OCI-LY3 (cell line): ENCODE data around the gene ABHD17B.

ENCODE experiments used
- EZH2phosphoT487 ChIP-seq: fragments of 200-600 bp; shearing (Covaris generic); IDR thresholded peaks from 2 replicates; pipeline ENCODE4 v1.6.1; 2018; ENCODE audit warnings: antibody characterized with exemption, mixed run types, low read depth
- TF ChIP-seq, protein P1 (sequence below): fragments of 200-600, 300-600 bp; sonication (generic); IDR thresholded peaks from 2 replicates; pipeline ENCODE4 v1.5.1; 2014; ENCODE audit warnings: antibody characterized with exemption, low read length, low read depth

DNA sequence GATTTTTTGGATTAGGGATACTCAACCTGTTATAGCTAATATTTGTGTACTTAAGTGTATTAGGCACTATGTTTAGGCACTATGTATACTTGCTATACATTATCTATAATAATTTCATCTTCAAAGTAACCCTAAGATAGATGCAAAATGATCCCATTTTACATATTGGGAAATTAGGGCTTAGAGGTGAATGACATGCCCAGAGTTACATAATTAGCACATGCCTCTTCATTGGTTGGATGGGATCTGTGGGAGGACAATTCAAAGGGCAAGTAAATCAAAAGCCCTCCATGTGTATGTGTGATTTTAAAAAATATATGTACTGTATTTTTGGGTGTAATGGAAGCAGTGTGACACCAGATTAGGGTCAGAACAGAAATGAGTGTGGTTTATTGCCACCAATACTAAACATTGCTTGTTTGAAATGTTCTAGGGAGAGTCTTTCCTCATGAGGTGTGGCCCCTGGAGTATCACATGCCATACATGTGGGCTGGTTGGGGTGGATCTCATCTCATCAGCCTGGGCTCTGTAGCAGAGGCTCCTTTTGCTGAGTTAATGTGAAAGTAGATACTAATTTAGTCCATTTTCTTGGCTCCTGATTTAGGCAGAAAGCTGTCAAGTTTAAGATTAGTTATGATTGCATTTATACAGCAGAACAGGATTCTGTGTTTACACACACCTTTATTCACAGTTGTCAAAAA, 6.0 kb upstream of the ABHD17B start:
- TF ChIP-seq, protein P1, sequence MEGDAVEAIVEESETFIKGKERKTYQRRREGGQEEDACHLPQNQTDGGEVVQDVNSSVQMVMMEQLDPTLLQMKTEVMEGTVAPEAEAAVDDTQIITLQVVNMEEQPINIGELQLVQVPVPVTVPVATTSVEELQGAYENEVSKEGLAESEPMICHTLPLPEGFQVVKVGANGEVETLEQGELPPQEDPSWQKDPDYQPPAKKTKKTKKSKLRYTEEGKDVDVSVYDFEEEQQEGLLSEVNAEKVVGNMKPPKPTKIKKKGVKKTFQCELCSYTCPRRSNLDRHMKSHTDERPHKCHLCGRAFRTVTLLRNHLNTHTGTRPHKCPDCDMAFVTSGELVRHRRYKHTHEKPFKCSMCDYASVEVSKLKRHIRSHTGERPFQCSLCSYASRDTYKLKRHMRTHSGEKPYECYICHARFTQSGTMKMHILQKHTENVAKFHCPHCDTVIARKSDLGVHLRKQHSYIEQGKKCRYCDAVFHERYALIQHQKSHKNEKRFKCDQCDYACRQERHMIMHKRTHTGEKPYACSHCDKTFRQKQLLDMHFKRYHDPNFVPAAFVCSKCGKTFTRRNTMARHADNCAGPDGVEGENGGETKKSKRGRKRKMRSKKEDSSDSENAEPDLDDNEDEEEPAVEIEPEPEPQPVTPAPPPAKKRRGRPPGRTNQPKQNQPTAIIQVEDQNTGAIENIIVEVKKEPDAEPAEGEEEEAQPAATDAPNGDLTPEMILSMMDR = no peak
- no peak for TF ChIP-seq EZH2phosphoT487
